ENCODE measurements around the gene CADPS. TPM values are rescaled to one million over a fixed set of nuclear protein-coding genes. Genes with fewer than 3 reads are reported as not detected.
A peak's percentile ranks its signal among the peaks of the same experiment; 100 is the strongest.

Gene CADPS
- total and polyA plus RNA-seq, 11 donors = 3.6 to 37.8 (median 12.9) TPM

DNA sequence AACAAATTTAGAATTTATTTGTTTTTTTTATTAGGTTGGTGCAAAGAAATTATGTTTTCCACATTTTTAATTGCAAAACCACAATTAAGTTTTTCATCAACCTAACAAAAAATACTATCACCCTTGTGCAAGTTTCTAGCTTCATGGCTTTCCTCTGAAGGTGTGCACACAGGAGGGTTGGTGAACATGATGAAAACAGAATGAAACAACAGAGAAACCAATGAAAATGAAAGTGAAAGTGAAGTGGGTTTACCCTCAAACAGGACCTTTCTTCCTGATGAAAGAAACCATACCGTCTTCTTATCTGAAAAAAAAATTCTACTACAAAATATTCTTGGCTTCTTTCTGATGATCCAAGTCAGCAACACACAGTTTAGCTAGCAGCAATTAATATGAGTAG lies 429.9 kb downstream of the CADPS start:
- DNase-seq (no peak), ATAC-seq (no peak)
- TF ChIP-seq POLR2A (IDR thresholded peaks at IDR 0.05) = no peak
- Histone ChIP-seq H3K4me1 (no peaks in the 10 kb centered on the region), H3K9me3 (no peaks in the 10 kb centered on the region), H3K36me3 (no peaks in the 10 kb centered on the region), H3K4me3 (peak overlapping the region in 3 of 12 donors; percentile 15 to 21 (median 20)), H3K27ac (no peak overlapping the region), H3K27me3 (no peaks in the 10 kb centered on the region)
- intact Hi-C loops (cut with DNase I) = no loop called here
- 12 to 34% (median 20%) methylated on average over 1 of the region's 1 CpG for WGBS, 4 donors

DNA sequence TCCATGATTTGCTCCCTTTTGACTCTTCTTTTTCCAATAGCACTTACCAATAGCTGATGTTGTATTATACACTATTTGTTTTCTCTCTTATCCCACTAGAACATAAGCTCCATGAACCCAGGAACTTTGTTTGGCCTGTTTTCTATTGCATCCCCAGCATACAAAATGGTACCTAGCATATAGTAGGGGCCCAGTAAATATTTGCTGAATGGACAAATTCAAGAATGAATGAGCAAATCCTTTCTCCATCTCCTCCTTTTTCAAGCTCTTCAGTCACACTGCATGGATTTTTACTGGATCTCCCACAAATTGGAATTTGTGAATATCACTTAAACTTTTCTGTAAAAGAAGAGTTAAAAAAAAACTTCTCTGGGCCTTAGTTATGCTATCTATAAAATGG lies 435.2 kb downstream of the CADPS start:
- TF ChIP-seq CTCF (IDR thresholded peaks at IDR 0.05) = no peak
- no peak for TF ChIP-seq POLR2A (IDR thresholded peaks at IDR 0.05)
- Histone ChIP-seq H3K4me1 (no peaks in the 10 kb centered on the region), H3K27me3 (peaks cover 0 to 6% (median 0%) of the 10 kb centered on the region in 9 donors), H3K36me3 (peaks cover 0 to 2% (median 0%) of the 10 kb centered on the region in 9 donors), H3K9me3 (no peaks in the 10 kb centered on the region), H3K4me3 (no peak overlapping the region), H3K27ac (no peak overlapping the region)
- intact Hi-C loops (cut with DNase I) = no loop called here
- no peak for DNase-seq
- ATAC-seq = no peak

DNA sequence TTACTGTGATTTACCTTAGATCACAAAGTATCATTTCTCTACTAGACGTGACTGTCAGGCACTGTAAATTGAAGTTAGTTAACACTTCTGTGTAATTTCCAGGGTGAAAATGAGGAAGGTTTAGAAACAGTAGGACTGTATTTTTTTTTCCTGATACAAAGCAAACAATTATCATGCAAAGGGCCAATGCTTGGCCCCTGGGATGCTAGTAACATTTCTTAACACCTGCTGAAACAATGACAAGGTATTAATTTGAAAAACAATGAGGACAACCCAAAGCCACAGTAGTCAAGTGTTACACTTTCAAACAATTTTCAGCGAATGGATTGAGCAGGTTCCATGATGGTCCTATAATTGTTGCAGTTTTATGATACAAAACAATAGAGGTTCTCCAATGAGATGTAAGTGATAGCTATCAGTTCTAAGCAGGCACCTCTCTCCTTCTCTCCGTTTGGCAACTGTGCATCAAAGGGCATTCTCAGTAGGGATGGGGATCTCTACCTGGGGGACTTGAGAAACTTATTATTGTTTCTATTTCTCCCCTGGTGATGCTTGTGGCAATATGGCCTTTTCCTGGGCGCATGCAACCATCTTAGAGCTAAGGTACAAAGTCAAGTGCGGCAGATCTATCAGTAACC lies 435.9 kb downstream of the CADPS start:
- Histone ChIP-seq H3K4me3 (no peak overlapping the region), H3K4me1 (no peaks in the 10 kb centered on the region), H3K9me3 (no peaks in the 10 kb centered on the region), H3K27me3 (peaks cover 0 to 6% (median 0%) of the 10 kb centered on the region in 9 donors), H3K27ac (no peak overlapping the region), H3K36me3 (peaks cover 0 to 2% (median 0%) of the 10 kb centered on the region in 9 donors)
- no peak for ATAC-seq
- DNase-seq = no peak
- WGBS, 4 donors = 63 to 70% (median 66%) methylated on average over 5 of the region's 5 CpGs
- intact Hi-C loops (cut with DNase I) = no loop called here
- no peak for TF ChIP-seq POLR2A (IDR thresholded peaks at IDR 0.05)
- TF ChIP-seq CTCF (IDR thresholded peaks at IDR 0.05) = no peak

- DNase-seq = no peak
- Histone ChIP-seq H3K36me3 (peaks cover 0 to 2% (median 0%) of the 10 kb centered on the region in 9 donors), H3K4me3 (no peak overlapping the region), H3K27ac (no peak overlapping the region), H3K9me3 (no peaks in the 10 kb centered on the region), H3K4me1 (no peaks in the 10 kb centered on the region), H3K27me3 (peaks cover 0 to 12% (median 0%) of the 10 kb centered on the region in 9 donors)
- TF ChIP-seq POLR2A (IDR thresholded peaks at IDR 0.05) (no peak), CTCF (IDR thresholded peaks at IDR 0.05) (no peak)
- no peak for ATAC-seq
- intact Hi-C loops (cut with DNase I) = no loop called here
- WGBS, 4 donors = 70 to 81% (median 74%) methylated on average over 7 of the region's 7 CpGs
Observed at GRCh38 chr3:62436785-62437184, 438.4 kb downstream of the CADPS start.

DNA sequence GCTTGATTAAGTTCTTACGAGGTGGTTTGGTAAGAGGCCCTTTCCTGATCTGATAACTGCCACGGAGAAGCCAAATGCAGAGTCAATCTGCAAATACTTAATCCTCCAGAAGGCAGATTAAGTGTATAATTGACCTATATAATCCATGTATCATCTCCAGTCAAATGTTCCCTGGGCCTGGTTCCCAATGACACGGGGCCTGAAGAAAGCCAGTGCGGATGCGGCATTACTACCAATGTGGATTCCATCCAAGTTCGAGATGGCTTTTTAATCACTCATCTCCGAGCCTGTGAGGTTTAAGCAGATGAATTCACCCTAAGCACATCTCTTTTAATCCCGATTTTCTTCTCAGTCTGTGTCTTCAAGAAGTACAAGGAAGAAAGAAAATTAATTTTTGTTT lies 441.8 kb downstream of the CADPS start:
- no peak overlapping the region for H3K4me3 ChIP-seq
- intact Hi-C loops (cut with DNase I) = no loop called here
- DNase-seq = no peak
- H3K27ac ChIP-seq = no peak overlapping the region
- H3K36me3 ChIP-seq = peaks cover 0 to 2% (median 0%) of the 10 kb centered on the region in 9 donors
- TF ChIP-seq CTCF (IDR thresholded peaks at IDR 0.05) (no peak), POLR2A (IDR thresholded peaks at IDR 0.05) (no peak)
- no peaks in the 10 kb centered on the region for H3K4me1 ChIP-seq
- no peaks in the 10 kb centered on the region for H3K9me3 ChIP-seq
- peaks cover 0 to 16% (median 0%) of the 10 kb centered on the region in 9 donors for H3K27me3 ChIP-seq
- WGBS, 4 donors = 74 to 82% (median 78%) methylated on average over 8 of the region's 8 CpGs
- no peak for ATAC-seq
